GM12878 (cell line): ENCODE results near the gene SENP3. TPM values are rescaled to one million over a fixed set of nuclear protein-coding genes. Genes with fewer than 3 reads are reported as not detected.

Experiments used
- ATAC-seq: fragments of 200-7000 bp; cut with Tn5 transposase; 3 replicates; pipeline ENCODE4 v1.9.1; 2020; ENCODE audit warnings: mild to moderate bottlenecking, moderate library complexity
- BruUV-seq: library from RNA; stranded (reverse); fragments of 400-500 nt; replicated peaks from 2 replicates; lab custom pipeline; 2021; lab: Mats Ljungman, UMichigan
- CTCF ChIA-PET: fragments of 300-600 bp; sonication (Branson Sonifier 250); formaldehyde crosslinking; extraction: SDS; loops from one replicate; lab custom pipeline; 2021; ENCODE audit warnings: inconsistent platforms; lab: Yijun Ruan, JAX
- POLR2A ChIA-PET: fragments of 350-600 bp; formaldehyde crosslinking; extraction: SDS; loops from one replicate; lab custom pipeline; 2021; ENCODE audit warnings: inconsistent platforms; lab: Charles Lee
- RAD21 ChIA-PET: fragments of 300-600 bp; sonication (Branson Sonifier 250); formaldehyde crosslinking; loops from one replicate; lab custom pipeline; 2023; ENCODE audit warnings: antibody characterized with exemption; ENCODE audit not compliant: unreplicated experiment; lab: Charles Lee
- SMC1A ChIA-PET: fragments of 300-600 bp; sonication (Branson Sonifier 250); formaldehyde crosslinking; loops from one replicate; lab custom pipeline; 2023; ENCODE audit not compliant: unreplicated experiment, uncharacterized antibody; lab: Charles Lee
- DNase-seq: peaks from one replicate; pipeline ENCODE4 v3.0.0-alpha.2; 2011; ENCODE audit warnings: low read depth, low spot score
- FAIRE-seq: peaks from 3 replicates; lab custom pipeline; 2011; peaks lifted over from hg19 to GRCh38; lab: Jason Lieb, UNC
- H2AFZ ChIP-seq: 2 replicates; pipeline ENCODE4 v1.6.0; 2011; ENCODE audit warnings: low read depth, low read length, control low read depth; ENCODE audit not compliant: control insufficient read depth
- H3K27ac ChIP-seq: 2 replicates; pipeline ENCODE4 v1.5.1; 2011; ENCODE audit warnings: control low read depth; ENCODE audit not compliant: control insufficient read depth, insufficient read depth
- H3K27me3 ChIP-seq, 2 experiments: replicated peaks in 1 of 2; 2 replicates each; pipeline versions ENCODE4 v1.6.0 to v1.6.1; 2011; ENCODE audit warnings: low read length in 1 of 2; ENCODE audit not compliant: control insufficient read depth in 2 of 2, insufficient read depth in 2 of 2
- H3K36me3 ChIP-seq, 2 experiments: 2 replicates each; pipeline ENCODE4 v1.5.1; 2011; ENCODE audit warnings: low read length in 1 of 2; ENCODE audit not compliant: control insufficient read depth in 2 of 2, insufficient read depth in 2 of 2
- H3K4me1 ChIP-seq: 2 replicates; pipeline ENCODE4 v1.6.1; 2011; ENCODE audit warnings: mild to moderate bottlenecking, low read length, moderate library complexity, mixed read lengths; ENCODE audit not compliant: control insufficient read depth, insufficient read depth
- H3K4me2 ChIP-seq: 2 replicates; pipeline ENCODE4 v1.6.0; 2011; ENCODE audit warnings: control low read depth; ENCODE audit not compliant: control insufficient read depth, insufficient read depth
- H3K4me3 ChIP-seq: fragments of 200-600 bp; sonication (generic); 2 replicates; pipeline ENCODE4 v1.5.1; 2016
- H3K79me2 ChIP-seq: 2 replicates; pipeline ENCODE4 v1.6.0; 2011; ENCODE audit warnings: low read length; ENCODE audit not compliant: control insufficient read depth, insufficient read depth
- H3K9ac ChIP-seq: 2 replicates; pipeline ENCODE4 v1.8.0; 2011; ENCODE audit warnings: low read length, control low read depth, mixed read lengths; ENCODE audit not compliant: control insufficient read depth, insufficient read depth
- H3K9me3 ChIP-seq: replicated peaks from 3 replicates; pipeline ENCODE4 v1.5.1; 2011; ENCODE audit warnings: mild to moderate bottlenecking, low read length; ENCODE audit not compliant: control insufficient read depth, insufficient read depth
- H4K20me1 ChIP-seq: 2 replicates; pipeline ENCODE4 v1.6.0; 2011; ENCODE audit not compliant: control insufficient read depth, insufficient read depth
- CREM ChIP-seq: IDR thresholded peaks from 2 replicates; pipeline ENCODE4 v1.6.1; 2014; ENCODE audit warnings: antibody characterized with exemption, low read depth
- NFXL1 ChIP-seq: fragments of 450-650 bp; IDR thresholded peaks from 2 replicates; pipeline ENCODE4 v1.6.1; 2017; ENCODE audit warnings: antibody characterized with exemption, mild to moderate bottlenecking, borderline replicate concordance
- RBBP5 ChIP-seq: fragments of 200-600 bp; sonication (generic); conservative IDR thresholded peaks from 2 replicates; pipeline ENCODE4 v1.6.1; 2016
- RUNX3 ChIP-seq: IDR thresholded peaks from 2 replicates; pipeline ENCODE4 v1.6.1; 2012; ENCODE audit warnings: low read length, inconsistent platforms
- STAT1 ChIP-seq: fragments of 450-650 bp; conservative IDR thresholded peaks from 2 replicates; pipeline ENCODE4 v1.6.1; 2014; ENCODE audit warnings: antibody characterized with exemption, mild to moderate bottlenecking
- ZNF592 ChIP-seq: fragments of 450-650 bp; IDR thresholded peaks from 2 replicates; pipeline ENCODE4 v1.6.1; 2017; ENCODE audit warnings: mild to moderate bottlenecking, moderate library complexity
- ZSCAN29 ChIP-seq: fragments of 450-650 bp; IDR thresholded peaks from 2 replicates; pipeline ENCODE4 v1.6.1; 2017; ENCODE audit warnings: mild to moderate bottlenecking, moderate library complexity
- WGBS: methylation state at CpG from one replicate; pipeline ENCODE4 v1.1.6; 2016; ENCODE audit warnings: low lambda C conversion rate; ENCODE audit not compliant: insufficient replicate concordance, insufficient coverage; ENCODE audit errors: missing lambda C conversion rate; 5-methylcytosine and 5-hydroxymethylcytosine counted together
- in situ Hi-C: fragments of 300-500 bp; cut with MboI; formaldehyde crosslinking; loops from 9 replicates; pipeline ENCODE4 v1.14.3; 2018; ENCODE audit warnings: mixed read lengths
- intact Hi-C: fragments of 100-400 bp; cut with micrococcal nuclease; formaldehyde crosslinking; loops from one replicate; pipeline ENCODE4 v1.14.2; 2022; ENCODE audit not compliant: unreplicated experiment
- polyA plus RNA-seq, 11 experiments: library from polyadenylated mRNA; depleted of rRNA in 4 of 11; unstranded in 6 of 11; stranded (reverse) in 5 of 11; fragments of >200 nt; fragmentation: Nextera tagmentation in 4 of 11; fragmentation: Illumina TruSeq in 1 of 11; extraction: Ambion mirVana in 4 of 11; extraction: Trizol in 1 of 11; gene quantifications; 1 replicate in 1 of 11; 2 replicates in 10 of 11; pipeline versions ENCODE4 v1.2.1 to v1.2.3, GENCODE V29; 2011 to 2016; ENCODE audit warnings: inconsistent platforms in 2 of 11, missing spikeins in 2 of 11, low read depth in 1 of 11
- total RNA-seq, 4 experiments: library from RNA; depleted of rRNA in 3 of 4; stranded (reverse); fragments of >200 nt in 3 of 4; fragmentation: Illumina TruSeq in 1 of 4; extraction: Trizol in 1 of 4; gene quantifications; 2 replicates each; pipeline versions ENCODE4 v1.2.1 to v1.2.3, GENCODE V29; 2013 to 2021
- TF ChIP-seq, protein P1 (sequence below): IDR thresholded peaks from 2 replicates; pipeline ENCODE4 v1.6.1; 2012; ENCODE audit warnings: mild to moderate bottlenecking, low read depth, low read length
- TF ChIP-seq, protein P2 (sequence below): fragments of 450-650 bp; formaldehyde crosslinking; IDR thresholded peaks from 2 replicates; pipeline ENCODE4 v1.4.0; 2022; ENCODE audit warnings: mild to moderate bottlenecking, moderate library complexity
- TF ChIP-seq, protein P3 (sequence below): fragments of 450-650 bp; IDR thresholded peaks from 2 replicates; pipeline ENCODE4 v1.6.1; 2017; ENCODE audit warnings: low read depth, mild to moderate bottlenecking, moderate library complexity

SENP3 gene
- total and polyA plus RNA-seq, 10 of the 15 experiments (the other 5 are each of a cell fraction or from before 2014, with no cell fraction given), result 1.8 to 113 (median 72.3) TPM

GRCh38 chr17:7513850-7514419 lies 47.8 kb upstream of the SENP3 start:
- BruUV-seq, result TSS peak; percentile 74
- intact Hi-C loops (loop anchor here (1.0 kb wide), 1 partner anchor 47 kb away; the partner anchor contains the start of gene SENP3), in situ Hi-C loops (no loop called here)
- H3K4me2 ChIP-seq, result no peak overlapping the region
- H3K36me3 ChIP-seq, result peaks cover 16 to 32% of the 10 kb centered on the region in 2 experiments; a peak in 3 of 4 replicates
- no peak overlapping the region for H3K4me3 ChIP-seq
- no peaks in the 10 kb centered on the region for H4K20me1 ChIP-seq
- ATAC-seq, result no peak
- 73% methylated on average over 16 of the region's 17 CpGs for WGBS
- ChIA-PET CTCF (interaction anchor here (0.6 to 4.4 kb wide), 37 partner anchors 9 to 203 kb away, joined by 3 to 145 read pairs (median 4); partner anchors contain the start of genes FGF11, FXR2, SAT2 and SENP3), RAD21 (interaction anchor here (0.6 to 4.1 kb wide), 8 partner anchors 9 to 173 kb away, joined by 3 to 84 read pairs (median 4); partner anchors contain the start of genes SENP3, TMEM102, TNFSF13 and TP53), POLR2A (interaction anchor here (0.6 to 3.9 kb wide), 2 partner anchors 46 to 60 kb away, joined by 3 to 36 read pairs; partner anchors contain the start of gene TNFSF13), SMC1A (interaction anchor here (0.6 to 4.2 kb wide), 16 partner anchors 9 to 174 kb away, joined by 3 to 67 read pairs (median 4); partner anchors contain the start of genes SENP3, TNFSF13, TP53 and WRAP53)
- H3K27ac ChIP-seq, result no peak overlapping the region
- H3K27me3 ChIP-seq, result no peaks in the 10 kb centered on the region
- H3K9ac ChIP-seq, result no peak overlapping the region
- FAIRE-seq, result no peak
- no peaks in the 10 kb centered on the region for H3K4me1 ChIP-seq
- H3K9me3 ChIP-seq, result no peaks in the 10 kb centered on the region
- DNase-seq, result no peak
- H2AFZ ChIP-seq, result no peak overlapping the region
- H3K79me2 ChIP-seq, result no peaks in the 10 kb centered on the region
- no peak for TF ChIP-seq NFXL1
- no peak for TF ChIP-seq STAT1
- no peak for TF ChIP-seq ZNF592
- TF ChIP-seq ZSCAN29, result no peak
- TF ChIP-seq RUNX3, result no peak
- TF ChIP-seq, protein P1, sequence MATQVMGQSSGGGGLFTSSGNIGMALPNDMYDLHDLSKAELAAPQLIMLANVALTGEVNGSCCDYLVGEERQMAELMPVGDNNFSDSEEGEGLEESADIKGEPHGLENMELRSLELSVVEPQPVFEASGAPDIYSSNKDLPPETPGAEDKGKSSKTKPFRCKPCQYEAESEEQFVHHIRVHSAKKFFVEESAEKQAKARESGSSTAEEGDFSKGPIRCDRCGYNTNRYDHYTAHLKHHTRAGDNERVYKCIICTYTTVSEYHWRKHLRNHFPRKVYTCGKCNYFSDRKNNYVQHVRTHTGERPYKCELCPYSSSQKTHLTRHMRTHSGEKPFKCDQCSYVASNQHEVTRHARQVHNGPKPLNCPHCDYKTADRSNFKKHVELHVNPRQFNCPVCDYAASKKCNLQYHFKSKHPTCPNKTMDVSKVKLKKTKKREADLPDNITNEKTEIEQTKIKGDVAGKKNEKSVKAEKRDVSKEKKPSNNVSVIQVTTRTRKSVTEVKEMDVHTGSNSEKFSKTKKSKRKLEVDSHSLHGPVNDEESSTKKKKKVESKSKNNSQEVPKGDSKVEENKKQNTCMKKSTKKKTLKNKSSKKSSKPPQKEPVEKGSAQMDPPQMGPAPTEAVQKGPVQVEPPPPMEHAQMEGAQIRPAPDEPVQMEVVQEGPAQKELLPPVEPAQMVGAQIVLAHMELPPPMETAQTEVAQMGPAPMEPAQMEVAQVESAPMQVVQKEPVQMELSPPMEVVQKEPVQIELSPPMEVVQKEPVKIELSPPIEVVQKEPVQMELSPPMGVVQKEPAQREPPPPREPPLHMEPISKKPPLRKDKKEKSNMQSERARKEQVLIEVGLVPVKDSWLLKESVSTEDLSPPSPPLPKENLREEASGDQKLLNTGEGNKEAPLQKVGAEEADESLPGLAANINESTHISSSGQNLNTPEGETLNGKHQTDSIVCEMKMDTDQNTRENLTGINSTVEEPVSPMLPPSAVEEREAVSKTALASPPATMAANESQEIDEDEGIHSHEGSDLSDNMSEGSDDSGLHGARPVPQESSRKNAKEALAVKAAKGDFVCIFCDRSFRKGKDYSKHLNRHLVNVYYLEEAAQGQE, result no peak
- TF ChIP-seq, protein P2, sequence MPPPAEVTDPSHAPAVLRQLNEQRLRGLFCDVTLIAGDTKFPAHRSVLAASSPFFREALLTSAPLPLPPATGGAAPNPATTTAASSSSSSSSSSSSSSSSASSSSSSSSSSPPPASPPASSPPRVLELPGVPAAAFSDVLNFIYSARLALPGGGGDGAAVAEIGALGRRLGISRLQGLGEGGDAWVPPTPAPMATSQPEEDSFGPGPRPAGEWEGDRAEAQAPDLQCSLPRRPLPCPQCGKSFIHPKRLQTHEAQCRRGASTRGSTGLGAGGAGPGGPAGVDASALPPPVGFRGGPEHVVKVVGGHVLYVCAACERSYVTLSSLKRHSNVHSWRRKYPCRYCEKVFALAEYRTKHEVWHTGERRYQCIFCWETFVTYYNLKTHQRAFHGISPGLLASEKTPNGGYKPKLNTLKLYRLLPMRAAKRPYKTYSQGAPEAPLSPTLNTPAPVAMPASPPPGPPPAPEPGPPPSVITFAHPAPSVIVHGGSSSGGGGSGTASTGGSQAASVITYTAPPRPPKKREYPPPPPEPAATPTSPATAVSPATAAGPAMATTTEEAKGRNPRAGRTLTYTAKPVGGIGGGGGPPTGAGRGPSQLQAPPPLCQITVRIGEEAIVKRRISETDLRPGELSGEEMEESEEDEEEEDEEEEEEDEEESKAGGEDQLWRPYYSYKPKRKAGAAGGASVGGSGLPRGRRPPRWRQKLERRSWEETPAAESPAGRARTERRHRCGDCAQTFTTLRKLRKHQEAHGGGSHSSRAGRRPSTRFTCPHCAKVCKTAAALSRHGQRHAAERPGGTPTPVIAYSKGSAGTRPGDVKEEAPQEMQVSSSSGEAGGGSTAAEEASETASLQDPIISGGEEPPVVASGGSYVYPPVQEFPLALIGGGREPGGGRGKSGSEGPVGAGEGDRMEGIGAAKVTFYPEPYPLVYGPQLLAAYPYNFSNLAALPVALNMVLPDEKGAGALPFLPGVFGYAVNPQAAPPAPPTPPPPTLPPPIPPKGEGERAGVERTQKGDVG (CRISPR knock-in tag), result no peak
- no peak for TF ChIP-seq CREM
- TF ChIP-seq RBBP5, result no peak
- TF ChIP-seq, protein P3, sequence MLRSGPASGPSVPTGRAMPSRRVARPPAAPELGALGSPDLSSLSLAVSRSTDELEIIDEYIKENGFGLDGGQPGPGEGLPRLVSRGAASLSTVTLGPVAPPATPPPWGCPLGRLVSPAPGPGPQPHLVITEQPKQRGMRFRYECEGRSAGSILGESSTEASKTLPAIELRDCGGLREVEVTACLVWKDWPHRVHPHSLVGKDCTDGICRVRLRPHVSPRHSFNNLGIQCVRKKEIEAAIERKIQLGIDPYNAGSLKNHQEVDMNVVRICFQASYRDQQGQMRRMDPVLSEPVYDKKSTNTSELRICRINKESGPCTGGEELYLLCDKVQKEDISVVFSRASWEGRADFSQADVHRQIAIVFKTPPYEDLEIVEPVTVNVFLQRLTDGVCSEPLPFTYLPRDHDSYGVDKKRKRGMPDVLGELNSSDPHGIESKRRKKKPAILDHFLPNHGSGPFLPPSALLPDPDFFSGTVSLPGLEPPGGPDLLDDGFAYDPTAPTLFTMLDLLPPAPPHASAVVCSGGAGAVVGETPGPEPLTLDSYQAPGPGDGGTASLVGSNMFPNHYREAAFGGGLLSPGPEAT, result no peak
